GM12872 (cell line): ENCODE results near the gene CCDC12.
A peak's percentile ranks its signal among the peaks of the same experiment; 100 is the strongest.

Experiments
- TF ChIP-seq, protein P1 (sequence below): IDR thresholded peaks from 3 replicates; pipeline ENCODE4 v1.5.1; 2011; ENCODE audit warnings: low read depth, mild to moderate bottlenecking, low read length, moderate library complexity; ENCODE audit not compliant: insufficient read depth

CCDC12 gene

DNA sequence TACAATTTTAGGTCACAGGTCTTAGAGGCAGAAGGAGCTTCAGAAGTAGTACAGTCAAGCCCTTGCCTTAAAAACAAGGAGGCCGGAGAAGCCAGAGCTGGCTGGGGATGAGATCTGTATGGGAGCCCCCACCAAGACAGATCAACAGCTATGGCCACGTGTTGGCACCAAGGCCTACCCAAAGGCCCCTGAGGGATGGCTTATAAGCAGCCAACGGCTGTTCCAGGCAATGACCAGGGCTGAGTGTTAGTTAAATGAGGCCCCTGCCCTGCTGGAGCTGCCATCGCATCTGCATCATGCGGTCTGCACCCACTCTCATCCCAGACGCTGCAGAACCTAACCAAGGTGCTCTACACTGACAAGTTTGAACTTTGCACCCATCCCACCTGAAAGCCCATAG, 43.3 kb downstream of the CCDC12 start:
- TF ChIP-seq, protein P1, sequence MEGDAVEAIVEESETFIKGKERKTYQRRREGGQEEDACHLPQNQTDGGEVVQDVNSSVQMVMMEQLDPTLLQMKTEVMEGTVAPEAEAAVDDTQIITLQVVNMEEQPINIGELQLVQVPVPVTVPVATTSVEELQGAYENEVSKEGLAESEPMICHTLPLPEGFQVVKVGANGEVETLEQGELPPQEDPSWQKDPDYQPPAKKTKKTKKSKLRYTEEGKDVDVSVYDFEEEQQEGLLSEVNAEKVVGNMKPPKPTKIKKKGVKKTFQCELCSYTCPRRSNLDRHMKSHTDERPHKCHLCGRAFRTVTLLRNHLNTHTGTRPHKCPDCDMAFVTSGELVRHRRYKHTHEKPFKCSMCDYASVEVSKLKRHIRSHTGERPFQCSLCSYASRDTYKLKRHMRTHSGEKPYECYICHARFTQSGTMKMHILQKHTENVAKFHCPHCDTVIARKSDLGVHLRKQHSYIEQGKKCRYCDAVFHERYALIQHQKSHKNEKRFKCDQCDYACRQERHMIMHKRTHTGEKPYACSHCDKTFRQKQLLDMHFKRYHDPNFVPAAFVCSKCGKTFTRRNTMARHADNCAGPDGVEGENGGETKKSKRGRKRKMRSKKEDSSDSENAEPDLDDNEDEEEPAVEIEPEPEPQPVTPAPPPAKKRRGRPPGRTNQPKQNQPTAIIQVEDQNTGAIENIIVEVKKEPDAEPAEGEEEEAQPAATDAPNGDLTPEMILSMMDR, result no peak

DNA sequence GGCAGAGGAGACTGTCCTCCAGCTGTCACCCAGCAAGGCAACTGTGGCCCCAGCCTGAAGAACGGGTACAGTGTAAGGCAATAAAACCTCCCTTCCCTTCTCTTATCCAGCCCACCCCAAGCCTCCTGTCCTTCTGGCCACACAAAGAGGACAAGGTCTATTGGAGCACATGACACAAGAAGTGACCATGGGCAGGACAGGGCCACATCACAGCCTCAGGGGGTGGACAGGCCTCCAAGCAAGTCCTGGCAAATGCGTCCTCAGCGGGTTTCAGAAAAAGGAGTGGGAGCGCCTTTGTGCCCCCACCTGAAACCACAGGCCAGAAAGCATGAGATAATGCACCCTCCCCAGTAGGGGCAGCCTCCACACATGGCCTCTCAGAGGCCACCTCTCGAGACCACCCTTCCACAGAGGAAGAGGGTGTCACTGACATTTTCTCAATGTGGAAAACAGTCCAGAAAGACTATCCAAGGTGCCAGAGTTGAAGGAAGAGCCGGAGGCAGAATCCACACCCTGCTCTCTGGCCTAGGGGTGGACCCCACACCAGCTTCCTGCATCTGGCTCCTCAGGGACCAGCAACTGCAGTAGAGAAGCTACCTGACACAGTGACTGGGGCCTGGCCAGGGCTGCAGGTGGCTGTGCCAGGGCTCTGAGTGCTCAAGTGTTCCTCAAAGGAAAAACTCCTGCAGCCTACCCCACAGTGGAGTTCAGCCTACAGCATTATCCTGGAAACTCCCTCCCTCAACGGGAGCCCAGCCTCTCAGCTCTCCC, 43.9 kb downstream of the CCDC12 start:
- TF ChIP-seq, protein P1, result peak; percentile 39; the same call in 1 of the 3 replicates

DNA sequence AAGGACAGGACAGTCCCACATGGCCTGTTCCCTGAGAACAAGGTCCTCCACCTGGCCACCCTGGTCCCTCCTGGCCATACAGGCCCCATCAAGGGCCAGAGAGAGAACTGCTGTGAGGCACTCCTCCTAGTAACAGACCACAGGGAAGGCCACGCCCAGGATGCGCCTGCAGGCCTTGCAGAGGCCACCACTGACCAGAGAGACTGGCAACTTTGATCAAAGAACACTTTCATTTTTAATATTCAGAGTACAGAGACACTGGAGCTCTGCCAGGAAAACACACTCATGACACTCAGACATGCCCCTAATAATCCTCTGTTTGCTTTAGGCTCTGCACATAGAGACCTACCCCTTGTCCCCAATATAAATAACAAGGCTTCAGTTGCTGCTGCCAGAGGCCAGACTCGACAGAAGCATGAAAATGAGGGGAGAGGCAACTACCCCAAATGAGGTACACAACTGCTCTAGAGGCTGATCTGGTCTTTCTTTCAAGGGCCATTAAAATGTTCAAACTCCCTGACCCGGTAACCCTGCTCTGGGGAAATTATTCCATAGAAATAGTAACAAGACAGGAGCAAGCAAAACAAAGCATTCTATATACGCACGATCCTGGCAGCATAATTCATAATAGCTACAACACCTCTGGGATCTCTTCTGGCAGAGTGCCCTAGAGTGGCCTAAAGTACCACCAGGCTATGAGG, 44.8 kb downstream of the CCDC12 start:
- TF ChIP-seq, protein P1, result no peak

DNA sequence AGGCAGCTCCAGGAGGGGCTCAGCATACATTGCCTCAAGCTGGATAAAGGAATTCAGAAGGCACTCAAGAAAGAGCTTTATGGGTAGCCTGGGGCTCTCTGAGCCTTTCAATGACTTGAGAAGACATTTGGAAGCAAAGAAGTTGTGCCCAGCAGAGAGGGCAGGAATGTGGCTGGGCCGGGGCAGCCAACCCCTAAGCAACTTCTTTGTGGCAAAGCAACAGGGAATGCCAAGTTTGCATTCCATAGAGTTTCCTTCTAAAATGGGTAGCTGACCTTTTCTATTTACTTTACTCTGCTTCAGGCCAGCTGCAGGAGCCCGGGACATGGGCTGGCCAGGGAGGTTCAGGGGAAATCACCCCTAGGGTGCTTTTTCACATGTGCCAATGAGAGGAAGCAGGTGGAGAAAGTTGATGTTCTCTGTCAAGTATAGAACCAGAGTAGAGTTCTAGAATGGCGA, 45.6 kb downstream of the CCDC12 start:
- TF ChIP-seq, protein P1, result no peak

DNA sequence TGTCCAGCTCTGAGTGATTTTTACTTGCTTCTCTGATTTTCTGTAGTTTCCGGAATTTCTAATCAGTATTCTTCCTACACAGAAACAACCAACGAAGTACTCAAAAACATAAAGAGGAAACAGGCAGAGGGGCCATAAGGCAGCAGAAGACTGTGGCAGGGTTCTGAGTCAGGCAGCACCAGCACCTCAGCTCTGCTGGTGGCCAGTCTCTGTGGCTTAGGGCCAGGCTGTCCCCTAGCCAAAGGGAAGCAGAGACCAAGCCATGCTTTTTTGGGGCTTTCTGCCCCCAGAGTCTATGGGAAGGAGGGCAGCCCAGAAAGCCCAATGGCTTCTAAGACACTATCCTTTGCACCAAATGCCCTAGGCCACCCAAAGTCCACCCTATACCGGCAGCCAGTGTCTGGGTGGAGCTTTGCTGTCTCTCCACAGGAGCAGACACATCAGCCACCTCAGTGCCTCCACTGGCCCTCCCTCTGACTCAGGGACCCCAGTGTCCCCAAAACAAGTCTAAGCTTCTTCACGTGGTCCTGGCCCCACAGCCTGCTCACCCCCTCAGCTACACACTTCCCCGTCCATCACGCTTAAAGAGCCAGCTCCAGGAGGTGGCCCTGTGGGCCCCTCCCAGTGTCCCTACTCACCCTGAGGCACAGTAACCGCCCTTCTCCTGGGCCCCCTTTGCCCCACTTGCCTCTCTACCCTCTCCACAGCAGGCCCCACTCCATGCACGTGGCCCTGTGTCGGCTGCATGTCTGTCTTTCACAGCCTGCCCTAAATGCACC, 46.2 kb downstream of the CCDC12 start:
- TF ChIP-seq, protein P1, result no peak

DNA sequence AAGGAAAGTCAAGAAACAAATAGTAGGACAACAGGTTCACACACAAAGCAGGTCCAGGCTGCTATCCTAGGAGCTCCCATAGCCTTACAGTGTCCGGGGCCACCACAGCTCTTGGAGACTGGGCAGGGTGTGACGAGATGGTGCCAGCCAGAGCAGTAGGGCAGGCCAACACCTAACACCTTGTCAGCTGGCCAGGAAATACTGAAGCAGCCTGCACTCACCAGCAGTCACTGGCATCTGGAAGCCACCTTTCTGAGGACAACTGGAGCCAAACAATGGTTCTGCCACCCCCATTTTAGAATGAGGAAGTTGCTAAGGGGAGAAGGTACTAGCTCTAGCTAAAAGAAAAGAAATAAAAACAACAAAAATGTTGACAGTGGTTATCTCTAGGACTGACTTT, 47.2 kb downstream of the CCDC12 start:
- TF ChIP-seq, protein P1, result no peak

DNA sequence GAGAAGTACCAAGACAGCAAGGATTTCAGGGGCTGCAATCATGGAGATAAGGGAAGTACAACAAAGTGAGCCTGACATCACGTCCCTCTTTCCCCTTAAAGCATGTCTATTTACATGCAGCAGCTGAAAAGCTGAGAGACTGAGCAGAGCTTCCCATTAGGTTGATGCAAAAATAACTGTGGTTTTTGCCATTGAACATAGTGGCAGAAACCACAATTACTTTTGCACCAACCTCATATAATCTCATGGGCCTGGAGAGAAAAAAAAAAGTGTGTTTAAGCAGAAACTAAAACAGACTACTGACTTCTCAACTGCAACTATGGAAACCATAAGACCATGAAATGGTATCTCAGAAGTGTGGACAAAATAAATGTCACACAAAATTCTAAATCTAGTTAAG, 48.3 kb downstream of the CCDC12 start:
- TF ChIP-seq, protein P1, result no peak
